Activated gamma-delta T cell treated with anti-CD3 and anti-CD28 coated beads, Interleukin-2, amount 50 U/mL, for 16 hours (primary cell): ENCODE data around the gene NT5C1A.

Experiments used
- DNase-seq: peaks from one replicate; pipeline ENCODE4 v3.0.0-alpha.2; 2020; ENCODE audit warnings: low read depth

The NT5C1A gene

DNA sequence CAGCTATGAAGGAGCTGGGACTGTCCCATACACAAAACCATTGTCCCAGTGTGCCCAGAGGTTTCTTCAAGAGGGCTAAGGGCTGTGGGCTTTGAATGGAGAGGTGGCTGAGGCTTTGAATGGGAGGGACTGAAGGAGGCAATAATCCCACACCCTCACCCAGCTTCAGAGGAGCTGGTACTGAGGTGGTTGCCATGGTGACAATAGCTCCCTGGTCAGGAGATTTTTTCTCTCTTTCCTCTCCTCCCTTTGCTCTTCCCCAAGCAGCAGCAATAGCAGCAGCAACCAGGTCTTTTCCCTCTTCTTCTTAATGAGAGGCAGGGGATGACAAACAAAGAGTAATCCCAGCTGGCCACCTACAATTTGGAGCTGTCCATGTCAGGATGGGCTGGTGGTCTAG, 17.7 kb upstream of the NT5C1A start:
- DNase-seq, result no peak

DNA sequence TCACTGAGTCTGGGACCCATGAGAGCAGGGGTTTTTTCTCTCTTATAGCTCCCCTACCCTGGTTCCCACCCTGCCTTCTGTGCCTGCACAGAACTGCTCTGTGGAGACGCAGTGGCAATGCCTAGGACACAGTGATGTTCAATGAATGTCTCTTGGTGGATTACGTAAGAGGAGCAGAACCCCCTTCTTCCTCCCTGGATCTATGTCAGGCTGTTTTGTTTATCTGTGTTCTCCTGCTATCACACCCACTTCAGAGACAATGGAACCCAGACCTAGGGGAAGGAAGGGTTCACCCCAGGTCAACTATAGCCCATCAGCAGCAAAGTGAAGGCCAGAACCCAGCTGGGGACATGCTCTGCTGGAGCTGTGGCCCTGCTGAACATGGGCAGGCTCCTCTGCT, 17.3 kb upstream of the NT5C1A start:
- DNase-seq, result no peak

GRCh38 chr1:39688706-39689105, 16.8 kb upstream of the NT5C1A start:
- no peak for DNase-seq

DNA sequence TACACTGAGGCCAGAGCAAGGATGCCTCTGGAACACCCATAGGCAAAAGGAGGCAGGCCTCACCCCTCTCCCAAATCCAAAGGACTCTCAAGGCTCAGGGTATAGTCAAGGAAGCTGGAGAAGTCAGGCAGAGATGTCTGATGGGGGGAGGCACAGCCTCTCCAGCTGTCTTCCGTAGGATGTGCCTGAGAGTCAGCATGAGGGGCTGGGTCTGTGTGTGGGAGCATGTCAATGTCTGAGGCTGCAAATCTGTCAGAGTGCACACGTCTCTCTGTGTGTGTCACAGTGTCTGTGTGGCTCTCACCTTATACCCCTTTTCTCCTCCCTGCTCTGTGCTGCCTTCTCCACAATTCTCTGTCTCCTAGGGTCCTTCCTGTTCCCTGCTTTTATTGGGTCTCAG, 15.3 kb upstream of the NT5C1A start:
- DNase-seq, result no peak

DNA sequence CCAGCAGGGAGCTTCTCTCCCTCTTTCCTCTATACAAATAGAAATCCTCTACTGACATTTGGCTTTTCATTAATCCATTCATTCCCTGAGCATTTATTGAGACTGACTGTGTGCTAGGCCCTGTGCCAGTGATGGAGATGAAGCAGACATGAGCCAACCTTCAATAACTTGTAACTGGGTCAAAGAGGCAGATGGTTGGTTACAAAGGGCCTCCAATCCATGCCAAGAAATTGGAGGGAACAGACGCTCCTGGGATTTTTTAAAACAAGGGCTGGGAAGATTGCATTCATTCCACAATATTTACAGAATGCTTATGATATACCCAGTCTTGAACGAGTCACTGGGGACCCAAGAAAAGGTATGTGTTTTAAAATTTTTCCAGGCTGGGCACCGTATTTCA, 13.2 kb upstream of the NT5C1A start:
- DNase-seq, result no peak

GRCh38 chr1:39684313-39684664, 12.4 kb upstream of the NT5C1A start:
- DNase-seq, result no peak

- no peak for DNase-seq
Measured at GRCh38 chr1:39683591-39684312, 11.8 kb upstream of the NT5C1A start.

- no peak for DNase-seq
Measured at GRCh38 chr1:39681999-39682398, 10.1 kb upstream of the NT5C1A start.

DNA sequence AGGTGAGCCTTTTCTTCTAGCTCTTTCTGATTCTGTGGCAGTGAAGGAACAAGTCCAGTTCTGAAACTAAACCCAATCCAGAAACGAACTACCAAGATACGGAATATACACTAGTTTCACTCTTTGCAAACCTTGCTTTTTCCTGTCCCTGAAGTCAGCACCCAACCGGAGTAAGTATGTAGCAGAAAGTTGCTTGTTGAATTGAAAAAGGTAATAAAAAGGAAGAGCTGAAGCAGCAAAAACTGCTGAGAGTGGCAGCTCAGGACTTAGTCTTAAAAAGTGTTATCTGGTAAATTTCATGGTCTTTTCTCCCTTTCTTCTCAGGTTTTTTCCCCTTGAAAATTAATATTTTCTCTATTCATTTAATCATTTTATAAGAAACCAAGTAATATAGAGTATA, 9.4 kb upstream of the NT5C1A start:
- DNase-seq, result no peak

GRCh38 chr1:39680751-39681150, 8.8 kb upstream of the NT5C1A start:
- no peak for DNase-seq

- no peak for DNase-seq
Measured at GRCh38 chr1:39679821-39680220, 7.9 kb upstream of the NT5C1A start.

- no peak for DNase-seq
Measured at GRCh38 chr1:39678889-39679288, 7.0 kb upstream of the NT5C1A start.

GRCh38 chr1:39677645-39678044, 5.7 kb upstream of the NT5C1A start:
- DNase-seq, result no peak

DNA sequence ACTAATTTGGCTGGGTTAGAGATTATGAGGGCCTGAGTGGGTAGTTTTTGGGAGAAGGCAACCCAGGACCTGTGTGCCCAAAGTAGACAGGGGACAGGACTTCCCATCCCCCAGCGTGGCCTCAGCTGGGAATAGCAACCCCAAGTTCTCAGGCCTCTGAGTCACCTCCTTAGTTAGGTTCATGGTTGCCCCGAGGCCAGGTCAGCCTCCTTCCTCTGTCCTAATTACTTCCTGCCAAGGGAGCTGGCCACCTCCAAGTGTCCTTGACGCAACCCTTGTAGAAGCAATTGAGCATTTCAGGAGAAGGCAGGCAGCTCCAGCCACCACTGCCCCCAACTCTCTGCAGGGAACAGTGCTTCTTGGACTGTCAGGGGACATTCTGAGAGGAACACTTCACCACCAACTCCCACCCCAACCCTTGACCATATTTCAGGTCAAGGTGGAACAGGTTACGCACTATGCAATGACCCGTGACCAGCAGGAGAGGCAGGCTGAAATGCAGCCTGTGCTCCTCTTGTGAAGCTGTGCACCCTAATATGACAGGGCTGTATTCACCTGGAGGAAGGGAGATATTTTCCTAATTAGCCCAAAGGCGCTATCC, 5.1 kb upstream of the NT5C1A start:
- no peak for DNase-seq

GRCh38 chr1:39675220-39675619, 3.3 kb upstream of the NT5C1A start:
- DNase-seq, result no peak

GRCh38 chr1:39673215-39673614, 1.3 kb upstream of the NT5C1A start:
- no peak for DNase-seq

- DNase-seq, result no peak
Measured at GRCh38 chr1:39672551-39672947, 642 bp upstream of the NT5C1A start.

- DNase-seq, result no peak
Measured at GRCh38 chr1:39671433-39671792, 494 bp downstream of the NT5C1A start.

- DNase-seq, result no peak
Measured at GRCh38 chr1:39670689-39671088, 1.2 kb downstream of the NT5C1A start.

DNA sequence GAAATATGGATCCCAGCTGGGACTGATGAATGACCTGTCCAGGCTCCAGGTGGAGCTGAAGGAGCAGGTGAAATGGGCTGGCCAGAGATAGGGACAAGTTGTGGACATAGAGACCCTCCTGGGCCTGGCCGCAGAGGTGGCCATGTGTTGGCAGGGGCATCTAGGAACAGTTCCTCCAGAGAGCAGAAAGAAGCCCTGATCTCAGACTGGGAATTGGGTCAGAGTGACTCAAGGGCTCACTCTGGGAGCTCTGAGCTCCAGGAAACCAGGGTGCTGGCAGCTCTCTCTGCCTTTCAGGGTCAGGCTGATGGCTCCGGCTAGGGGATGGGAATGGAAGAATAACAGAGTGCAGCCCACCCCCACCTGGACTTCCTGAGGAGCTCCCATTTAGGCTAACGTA, 3.0 kb downstream of the NT5C1A start:
- DNase-seq, result no peak

- no peak for DNase-seq
Measured at GRCh38 chr1:39668111-39668510, 3.8 kb downstream of the NT5C1A start.

- no peak for DNase-seq
Measured at GRCh38 chr1:39666772-39667171, 5.1 kb downstream of the NT5C1A start.

GRCh38 chr1:39663559-39663958, 8.3 kb downstream of the NT5C1A start:
- no peak for DNase-seq

GRCh38 chr1:39662861-39663260, 9.0 kb downstream of the NT5C1A start:
- no peak for DNase-seq
